H1 (cell line): Measurements from ENCODE around the gene PCDHB13. TPM values are rescaled to one million over a fixed set of nuclear protein-coding genes. Genes with fewer than 3 reads are reported as not detected.

Experiments
- CTCF ChIA-PET: fragments of 300-600 bp; sonication (Branson Sonifier 250); formaldehyde crosslinking; loops from one replicate; lab custom pipeline; 2021; ENCODE audit not compliant: partially characterized antibody; lab: Charles Lee
- POLR2A ChIA-PET: fragments of 300-600 bp; sonication (Branson Sonifier 250); formaldehyde crosslinking; loops from one replicate; lab custom pipeline; 2021; ENCODE audit warnings: inconsistent platforms; ENCODE audit not compliant: partially characterized antibody; lab: Charles Lee
- DNase-seq, 2 experiments: peaks; one replicate each; pipeline versions ENCODE4 v3.0.0 to v3.0.0-alpha.2; 2010 to 2022; ENCODE audit warnings: low spot score in 2 of 2, low read depth in 1 of 2, mixed read lengths in 1 of 2
- FAIRE-seq: peaks from 2 replicates; lab custom pipeline; 2011; peaks lifted over from hg19 to GRCh38; lab: Jason Lieb, UNC
- H2AFZ ChIP-seq: 2 replicates; pipeline ENCODE4 v1.8.1; 2012; ENCODE audit warnings: low read length, inconsistent platforms
- H2AK5ac ChIP-seq: 2 replicates; pipeline ENCODE4 v1.6.1; 2013; ENCODE audit warnings: low read depth, low read length
- H2BK120ac ChIP-seq: replicated peaks from 2 replicates; pipeline ENCODE3; 2013; ENCODE audit warnings: low read depth, low read length, inconsistent platforms
- H2BK12ac ChIP-seq: 2 replicates; pipeline ENCODE4 v1.6.1; 2013; ENCODE audit warnings: low read depth, low read length
- H2BK15ac ChIP-seq: 2 replicates; pipeline ENCODE4 v1.6.1; 2013; ENCODE audit warnings: low read length
- H2BK20ac ChIP-seq: 2 replicates; pipeline ENCODE4 v1.6.1; 2013; ENCODE audit warnings: low read length
- H2BK5ac ChIP-seq: 2 replicates; pipeline ENCODE4 v1.6.1; 2013; ENCODE audit warnings: low read depth, low read length
- H3K14ac ChIP-seq: 2 replicates; pipeline ENCODE4 v1.6.1; 2013; ENCODE audit warnings: inconsistent platforms; ENCODE audit not compliant: insufficient read length
- H3K18ac ChIP-seq: 2 replicates; pipeline ENCODE4 v1.6.1; 2013; ENCODE audit warnings: low read length; ENCODE audit errors: extremely low read depth
- H3K23ac ChIP-seq: 2 replicates; pipeline ENCODE4 v1.6.1; 2013; ENCODE audit warnings: inconsistent platforms; ENCODE audit not compliant: insufficient read length
- H3K23me2 ChIP-seq: 2 replicates; pipeline ENCODE4 v1.6.1; 2013; ENCODE audit warnings: low read depth, low read length
- H3K27ac ChIP-seq: 2 replicates; pipeline ENCODE4 v1.6.1; 2011; ENCODE audit warnings: low read depth, low read length, inconsistent platforms
- H3K27me3 ChIP-seq, 4 experiments: replicated peaks in 1 of 4; 1 replicate in 1 of 4; 2 replicates in 3 of 4; pipeline versions ENCODE4 v1.6.1 to v1.8.1; 2011 to 2013; ENCODE audit warnings: low read length in 3 of 4, mild to moderate bottlenecking in 3 of 4, inconsistent platforms in 2 of 4, mixed read lengths in 2 of 4, moderate library complexity in 1 of 4; ENCODE audit not compliant: control insufficient read depth in 3 of 4, insufficient read depth in 3 of 4; ENCODE audit errors: extremely low read depth in 1 of 4
- H3K36me3 ChIP-seq, 4 experiments: 2 replicates each; pipeline versions ENCODE4 v1.6.1 to v1.8.1; 2011 to 2013; ENCODE audit warnings: mild to moderate bottlenecking in 4 of 4, low read length in 3 of 4, moderate library complexity in 2 of 4, control low read depth in 1 of 4, inconsistent platforms in 1 of 4; ENCODE audit not compliant: insufficient read depth in 4 of 4, control insufficient read depth in 2 of 4
- H3K4ac ChIP-seq: replicated peaks from 2 replicates; pipeline ENCODE3; 2013; ENCODE audit warnings: low read length, low read depth, mixed read lengths, inconsistent platforms; ENCODE audit not compliant: insufficient read length
- H3K4me1 ChIP-seq, 4 experiments: replicated peaks in 1 of 4; 1 replicate in 1 of 4; 2 replicates in 3 of 4; pipeline versions ENCODE4 v1.6.1 to v1.8.1; 2011 to 2013; ENCODE audit warnings: low read length in 3 of 4, inconsistent platforms in 2 of 4, mixed read lengths in 1 of 4; ENCODE audit not compliant: insufficient read depth in 4 of 4, control insufficient read depth in 3 of 4
- H3K4me2 ChIP-seq, 2 experiments: 2 replicates each; pipeline versions ENCODE4 v1.6.1 to v1.8.1; 2011 to 2013; ENCODE audit warnings: low read depth in 2 of 2, low read length in 2 of 2, control low read depth in 1 of 2, inconsistent platforms in 1 of 2, mild to moderate bottlenecking in 1 of 2; ENCODE audit not compliant: insufficient read depth in 1 of 2
- H3K4me3 ChIP-seq, 4 experiments: fragments of 200-600, 300-600 bp in 1 of 4; sonication (generic), shearing (Covaris generic), sonication (Bioruptor Twin) in 1 of 4; 2 replicates each; pipeline versions ENCODE4 v1.5.1 to v1.8.1; 2011 to 2016; ENCODE audit warnings: low read length in 4 of 4, low read depth in 3 of 4, control low read depth in 2 of 4, inconsistent platforms in 2 of 4, mild to moderate bottlenecking in 2 of 4, mixed read lengths in 1 of 4, moderate library complexity in 1 of 4; ENCODE audit not compliant: insufficient read depth in 2 of 4; ENCODE audit errors: extremely low read depth in 1 of 4
- H3K56ac ChIP-seq: replicated peaks from 2 replicates; pipeline ENCODE3; 2013; ENCODE audit warnings: low read depth, mild to moderate bottlenecking, mixed read lengths, low read length, inconsistent platforms; ENCODE audit not compliant: insufficient read length
- H3K79me1 ChIP-seq: 2 replicates; pipeline ENCODE4 v1.6.1; 2013; ENCODE audit warnings: low read depth, low read length, control low read depth
- H3K79me2 ChIP-seq, 2 experiments: 2 replicates each; pipeline versions ENCODE4 v1.6.1 to v1.8.1; 2012 to 2013; ENCODE audit warnings: low read length in 2 of 2, mild to moderate bottlenecking in 2 of 2, inconsistent platforms in 1 of 2; ENCODE audit not compliant: insufficient read depth in 2 of 2, control insufficient read depth in 1 of 2
- H3K9ac ChIP-seq, 4 experiments: replicated peaks in 1 of 4; 1 replicate in 1 of 4; 2 replicates in 3 of 4; pipeline versions ENCODE4 v1.6.1 to v1.8.1; 2011 to 2013; ENCODE audit warnings: low read depth in 3 of 4, low read length in 3 of 4, control low read depth in 2 of 4, mild to moderate bottlenecking in 2 of 4, moderate library complexity in 2 of 4, inconsistent platforms in 1 of 4; ENCODE audit errors: extremely low read depth in 1 of 4
- H3K9me3 ChIP-seq, 2 experiments: 2 replicates each; pipeline versions ENCODE4 v1.6.1 to v1.8.1; 2012 to 2013; ENCODE audit warnings: mild to moderate bottlenecking in 2 of 2, moderate library complexity in 2 of 2, control low read depth in 1 of 2, inconsistent platforms in 1 of 2, low read depth in 1 of 2, low read length in 1 of 2, mixed read lengths in 1 of 2; ENCODE audit not compliant: insufficient read depth in 2 of 2
- H4K20me1 ChIP-seq, 2 experiments: replicated peaks in 1 of 2; 2 replicates each; pipeline versions ENCODE3 to v1.8.1; 2011 to 2013; ENCODE audit warnings: inconsistent platforms in 2 of 2, low read length in 2 of 2, mild to moderate bottlenecking in 1 of 2; ENCODE audit not compliant: insufficient read depth in 2 of 2, control insufficient read depth in 1 of 2
- H4K5ac ChIP-seq: 2 replicates; pipeline ENCODE4 v1.6.1; 2013; ENCODE audit warnings: low read length, low read depth, mixed read lengths, inconsistent platforms; ENCODE audit not compliant: insufficient read length
- H4K8ac ChIP-seq: 2 replicates; pipeline ENCODE4 v1.8.0; 2013; ENCODE audit warnings: mild to moderate bottlenecking, moderate library complexity, low read length, inconsistent platforms; ENCODE audit not compliant: insufficient read depth; ENCODE audit errors: extremely low read depth
- H4K91ac ChIP-seq: replicated peaks from 2 replicates; pipeline ENCODE3; 2013; ENCODE audit warnings: low read length, mixed read lengths, inconsistent platforms; ENCODE audit not compliant: insufficient read length
- CTBP2 ChIP-seq: IDR thresholded peaks from 2 replicates; pipeline ENCODE4 v1.7.0; 2011; ENCODE audit warnings: borderline replicate concordance, mild to moderate bottlenecking, moderate library complexity, mixed read lengths, low read length; ENCODE audit not compliant: insufficient read depth, insufficient read length
- CTCF ChIP-seq, 3 experiments: IDR thresholded peaks; 1 replicate in 2 of 3; 2 replicates in 1 of 3; pipeline versions ENCODE4 v1.5.1 to v1.6.1; 2011; ENCODE audit warnings: low read length in 3 of 3, mild to moderate bottlenecking in 3 of 3, inconsistent platforms in 2 of 3, low read depth in 1 of 3, moderate library complexity in 1 of 3; ENCODE audit not compliant: insufficient read depth in 1 of 3; ENCODE audit errors: control extremely low read depth in 1 of 3
- RAD21 ChIP-seq, 2 experiments: IDR thresholded peaks in 1 of 2; conservative IDR thresholded peaks in 1 of 2; 2 replicates each; pipeline ENCODE4 v1.6.1; 2011; ENCODE audit warnings: low read depth in 2 of 2, low read length in 2 of 2, improper control_type of control experiment in 1 of 2, inconsistent platforms in 1 of 2, mild to moderate bottlenecking in 1 of 2, moderate library complexity in 1 of 2
- WGBS, 2 experiments: shearing (Covaris generic) in 1 of 2; methylation state at CpG; one replicate each; pipeline versions ENCODE4 v1.1.6 to v1.1.7; 2013 to 2015; ENCODE audit warnings: low lambda C conversion rate in 2 of 2, mixed read lengths in 2 of 2, inconsistent platforms in 1 of 2, low coverage in 1 of 2, missing lambda C conversion rate in 1 of 2; ENCODE audit not compliant: insufficient replicate concordance in 2 of 2, insufficient coverage in 1 of 2, insufficient read length in 1 of 2; ENCODE audit errors: extremely low coverage in 1 of 2, missing lambda C conversion rate in 1 of 2; 5-methylcytosine and 5-hydroxymethylcytosine counted together
- polyA plus RNA-seq, 7 experiments: library from polyadenylated mRNA; depleted of rRNA in 3 of 7; stranded (reverse) in 5 of 7; unstranded in 2 of 7; fragments of >200 nt in 5 of 7; fragments of 200-250 nt in 2 of 7; gene quantifications; 1 replicate in 5 of 7; 2 replicates in 1 of 7; 4 replicates in 1 of 7; pipeline versions ENCODE4 v1.2.1 to v1.2.3, GENCODE V29; 2011 to 2013; ENCODE audit warnings: missing spikeins in 2 of 7, mixed read lengths in 2 of 7
- total RNA-seq: library from RNA; stranded (reverse); fragmentation: NEBNext Ultra II Directional; extraction: Animal tissue kit (Norgen Biotek cat#: 25700); gene quantifications from 2 replicates; pipeline ENCODE4 v1.2.1, GENCODE V29; 2021

PCDHB13 gene
- total and polyA plus RNA-seq, 2 of the 8 experiments (the other 6 are each of a cell fraction or from before 2014, with no cell fraction given), result 1.1 to 1.4 TPM

- no peak within 1 kb of the TSS for H3K23ac ChIP-seq
- no peaks in the 10 kb centered on the region for H4K20me1 ChIP-seq
- H3K14ac ChIP-seq, result no peak within 1 kb of the TSS
- H3K56ac ChIP-seq, result no peak within 1 kb of the TSS
- peak within 1 kb of the TSS; percentile 31; the same call in 1 of the 2 replicates for H4K8ac ChIP-seq
- TF ChIP-seq CTBP2 (no peak), CTCF (IDR thresholded peaks at IDR 0.05; ENCODE audit: control extremely low read depth in 1 of 3, insufficient read depth in 1 of 3, low read depth in 1 of 3, low read length in 3 of 3) (peak in 2 of 3 experiments; percentile 55 to 66; a peak in 3 of 4 replicates), RAD21 (IDR thresholded peaks at IDR 0.05 in 1 of 2, conservative IDR thresholded peaks at IDR 0.05 in 1 of 2; ENCODE audit: low read depth in 2 of 2, low read length in 2 of 2) (peak; percentile 68 to 73)
- no peak within 1 kb of the TSS for H2BK12ac ChIP-seq
- no peak within 1 kb of the TSS for H2BK20ac ChIP-seq
- POLR2A ChIA-PET, result interaction anchor here (1.4 kb wide), 1 partner anchor 10 kb away, joined by 3 read pairs; no protein-coding TSS in a partner anchor
- no peak within 1 kb of the TSS for H2BK5ac ChIP-seq
- no peak within 1 kb of the TSS for H3K27ac ChIP-seq
- no peak within 1 kb of the TSS for H3K18ac ChIP-seq
- H3K9ac ChIP-seq, result peak within 1 kb of the TSS in 1 of 4 experiments; percentile 9; a peak in 1 of 7 replicates
- no peak within 1 kb of the TSS for H4K5ac ChIP-seq
- H3K36me3 ChIP-seq, result no peaks in the 10 kb centered on the region
- FAIRE-seq, result peak; percentile 93
- no peak within 1 kb of the TSS for H2BK15ac ChIP-seq
- WGBS, 2 experiments, result 72% methylated on average over 21 of the region's 21 CpGs; no CpG with 5 or more reads in 1 of the 2 experiments
- H3K27me3 ChIP-seq, result no peaks in the 10 kb centered on the region
- H3K9me3 ChIP-seq, result peaks cover 6 to 11% of the 10 kb centered on the region in 2 experiments; a peak in 2 of 4 replicates
- H2BK120ac ChIP-seq, result no peak within 1 kb of the TSS
- peak within 1 kb of the TSS in 1 of 4 experiments; percentile 25; a peak in 2 of 8 replicates for H3K4me3 ChIP-seq
- no peak within 1 kb of the TSS for H2AK5ac ChIP-seq
- no peaks in the 10 kb centered on the region for H3K23me2 ChIP-seq
- H2AFZ ChIP-seq, result peak within 1 kb of the TSS; percentile 98
- no peak for DNase-seq
- CTCF ChIA-PET, result interaction anchor here (0.7 to 6.0 kb wide), 64 partner anchors 9 to 392 kb away, joined by 3 to 39 read pairs (median 5); partner anchors contain the start of genes PCDHA4, PCDHB10, PCDHB12 and PCDHB13
- H3K79me2 ChIP-seq, result no peaks in the 10 kb centered on the region
- H3K79me1 ChIP-seq, result no peaks in the 10 kb centered on the region
- H3K4me1 ChIP-seq, result no peaks in the 10 kb centered on the region
- H3K4me2 ChIP-seq, result peak within 1 kb of the TSS; percentile 25 to 31; a peak in 2 of 4 replicates
- H4K91ac ChIP-seq, result no peak within 1 kb of the TSS
- no peak within 1 kb of the TSS for H3K4ac ChIP-seq
Measured at GRCh38 chr5:141199359-141200235, 14.1 kb upstream of the PCDHB13 start, which contains the start of gene PCDHB11. PCDHB11 (plus strand) TSS chr5:141199627; CDS start chr5:141199775, 148 bp downstream.
